Hepatocyte (in vitro differentiated cells): ENCODE results near the gene VRK1.

Experiments
- EZH2 ChIP-seq: fragments of 200-600 bp; sonication (generic); IDR thresholded peaks from 2 replicates; pipeline ENCODE4 v1.6.1; 2016; ENCODE audit warnings: antibody characterized with exemption, mild to moderate bottlenecking, borderline replicate concordance
- EZH2phosphoT487 ChIP-seq: fragments of 200-600 bp; sonication (generic); IDR thresholded peaks from one replicate; pipeline ENCODE4 v1.6.1; 2018; ENCODE audit warnings: antibody characterized with exemption, mild to moderate bottlenecking, low read depth, moderate library complexity; ENCODE audit not compliant: unreplicated experiment, severe bottlenecking
- TF ChIP-seq, protein P1 (sequence below): fragments of 200-600 bp; sonication (generic); IDR thresholded peaks from 2 replicates; pipeline ENCODE4 v1.5.1; 2016; ENCODE audit warnings: antibody characterized with exemption, mild to moderate bottlenecking; ENCODE audit not compliant: poor library complexity

GRCh38 chr14:96830946-96831345 is 33.8 kb downstream of the VRK1 start:
- TF ChIP-seq, protein P1, sequence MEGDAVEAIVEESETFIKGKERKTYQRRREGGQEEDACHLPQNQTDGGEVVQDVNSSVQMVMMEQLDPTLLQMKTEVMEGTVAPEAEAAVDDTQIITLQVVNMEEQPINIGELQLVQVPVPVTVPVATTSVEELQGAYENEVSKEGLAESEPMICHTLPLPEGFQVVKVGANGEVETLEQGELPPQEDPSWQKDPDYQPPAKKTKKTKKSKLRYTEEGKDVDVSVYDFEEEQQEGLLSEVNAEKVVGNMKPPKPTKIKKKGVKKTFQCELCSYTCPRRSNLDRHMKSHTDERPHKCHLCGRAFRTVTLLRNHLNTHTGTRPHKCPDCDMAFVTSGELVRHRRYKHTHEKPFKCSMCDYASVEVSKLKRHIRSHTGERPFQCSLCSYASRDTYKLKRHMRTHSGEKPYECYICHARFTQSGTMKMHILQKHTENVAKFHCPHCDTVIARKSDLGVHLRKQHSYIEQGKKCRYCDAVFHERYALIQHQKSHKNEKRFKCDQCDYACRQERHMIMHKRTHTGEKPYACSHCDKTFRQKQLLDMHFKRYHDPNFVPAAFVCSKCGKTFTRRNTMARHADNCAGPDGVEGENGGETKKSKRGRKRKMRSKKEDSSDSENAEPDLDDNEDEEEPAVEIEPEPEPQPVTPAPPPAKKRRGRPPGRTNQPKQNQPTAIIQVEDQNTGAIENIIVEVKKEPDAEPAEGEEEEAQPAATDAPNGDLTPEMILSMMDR: no peak
- TF ChIP-seq EZH2phosphoT487 (no peak), EZH2 (no peak)
